ENCODE results near the gene DCAF7. TPM values are rescaled to one million over a fixed set of nuclear protein-coding genes. Genes with fewer than 3 reads are reported as not detected.

Gene DCAF7
- total RNA-seq, 2 donors from 2014 or later, result 94.3 to 105 TPM

GRCh38 chr17:63641692-63642448, 91.6 kb downstream of the DCAF7 start:
- DNase-seq, result peak; percentile 38
- H3K36me3 ChIP-seq, result no peaks in the 10 kb centered on the region
- no peak overlapping the region for H3K27ac ChIP-seq
- no peaks in the 10 kb centered on the region for H3K27me3 ChIP-seq
- H3K9me3 ChIP-seq, result no peaks in the 10 kb centered on the region
- no peak for TF ChIP-seq CTCF (IDR thresholded peaks at IDR 0.05)
- no peaks in the 10 kb centered on the region for H3K4me1 ChIP-seq
- H3K4me3 ChIP-seq, result no peak overlapping the region
- no peak overlapping the region for H3K9ac ChIP-seq (ENCODE audit: low read depth in 2 of 2, low read length in 2 of 2)
- intact Hi-C loops (cut with DNase I), result no loop called here

Other genes with a start within 250 kb of the DCAF7 start
- 10 to 100 TPM; 60.1 to 90.6 TPM for gene CYB561, start 104.2 kb upstream of the DCAF7 start, total RNA-seq
- gene ACE, start 73.4 kb upstream of the DCAF7 start, total RNA-seq, result 10 to 100 TPM; 38.3 to 45.2 TPM
- gene KCNH6, start 27.1 kb upstream of the DCAF7 start, total RNA-seq, result under 1 TPM; 0.47 to 0.80 TPM
- gene TACO1, start 50.4 kb downstream of the DCAF7 start, total RNA-seq, result 10 to 100 TPM; 34.1 to 51.6 TPM
- gene MAP3K3, start 71.9 kb downstream of the DCAF7 start, total RNA-seq, result 10 to 100 TPM; 13.4 to 15.5 TPM
- gene LIMD2, start 149.6 kb downstream of the DCAF7 start, total RNA-seq, result 1 to 10 TPM; 3.6 to 5.6 TPM
- gene STRADA, start 191.3 kb downstream of the DCAF7 start, total RNA-seq, result 10 to 100 TPM; 15.6 to 19.9 TPM
- 100 to 1,000 TPM; 128 to 145 TPM for gene CCDC47, start 223.1 kb downstream of the DCAF7 start, total RNA-seq
- 10 to 100 TPM; 71.1 to 74.5 TPM for gene DDX42, start 223.7 kb downstream of the DCAF7 start, total RNA-seq

All from colonic mucosa (tissue), 4 donors.